8988T (cell line): Measurements from ENCODE around the gene HOXB8.

Source experiments
- DNase-seq: peaks from one replicate; pipeline ENCODE4 v3.0.0; 2011

Gene HOXB8

DNA sequence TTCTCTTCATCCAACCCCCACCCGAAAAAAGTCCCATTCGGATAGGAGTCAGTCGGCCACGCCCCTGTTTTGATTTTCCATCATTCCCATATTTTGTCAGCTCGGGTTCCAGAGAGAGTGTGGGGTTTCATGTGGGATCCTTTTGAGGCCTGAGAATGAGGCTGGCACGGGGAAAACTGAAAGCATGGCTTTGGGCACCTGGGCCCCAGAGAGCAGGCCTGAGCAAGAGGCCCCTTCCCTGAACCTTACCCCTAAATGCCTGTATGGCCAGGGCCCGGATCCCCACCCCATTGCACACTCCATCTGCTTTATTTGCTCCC lies 32.4 kb downstream of the HOXB8 start:
- no peak for DNase-seq

DNA sequence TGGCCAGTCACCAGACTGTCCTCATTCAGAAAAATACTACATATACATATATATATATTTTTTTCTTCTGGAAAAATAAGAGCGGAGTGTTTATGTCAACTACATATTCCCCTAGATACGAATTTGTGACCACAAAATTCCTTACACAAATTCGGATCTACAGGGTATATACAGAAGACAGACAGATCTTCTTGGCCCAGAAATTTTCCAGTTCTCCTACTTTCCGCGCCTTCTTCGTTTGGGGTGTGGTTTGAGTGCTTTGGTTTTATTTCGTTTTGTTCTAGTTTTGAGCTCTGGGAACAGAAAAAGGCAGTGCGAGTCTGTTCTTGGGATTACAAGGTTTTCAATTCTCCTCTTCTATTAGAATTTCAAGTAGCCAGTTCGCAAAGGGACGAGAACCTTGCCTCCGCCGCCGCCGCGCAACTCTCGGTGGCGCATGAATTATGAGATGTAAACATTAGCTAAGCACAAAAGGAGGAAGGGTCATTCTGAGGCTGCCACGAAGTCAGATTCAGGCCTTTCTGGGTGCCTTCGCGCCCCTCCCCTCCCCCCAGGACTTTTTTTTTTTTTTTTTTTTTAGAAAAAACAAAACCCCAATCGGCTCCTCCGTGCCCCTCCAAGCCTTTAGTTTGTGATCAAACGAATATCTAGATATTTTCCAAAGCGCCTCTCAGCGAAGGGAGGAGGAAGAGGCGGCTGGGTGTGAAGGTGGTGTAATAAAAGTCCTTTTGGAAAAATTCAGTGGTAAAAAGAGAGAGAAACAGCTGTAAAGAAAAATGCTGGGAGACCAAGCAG lies 35.1 kb downstream of the HOXB8 start:
- no peak for DNase-seq

DNA sequence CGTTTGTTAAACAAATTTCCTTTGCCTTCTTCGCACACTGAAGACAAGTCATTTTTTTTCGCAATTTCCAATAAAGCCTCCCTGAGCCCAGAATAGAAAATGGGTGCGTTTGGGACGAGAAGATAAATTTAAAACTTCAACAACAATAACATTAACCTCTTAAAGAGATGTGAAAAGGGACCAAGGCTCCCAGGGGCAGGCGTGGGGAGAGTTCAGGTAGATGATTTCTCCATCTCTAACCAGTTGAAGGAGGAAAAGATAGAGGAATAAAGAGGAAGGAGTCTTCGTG lies 35.7 kb downstream of the HOXB8 start:
- no peak for DNase-seq

DNA sequence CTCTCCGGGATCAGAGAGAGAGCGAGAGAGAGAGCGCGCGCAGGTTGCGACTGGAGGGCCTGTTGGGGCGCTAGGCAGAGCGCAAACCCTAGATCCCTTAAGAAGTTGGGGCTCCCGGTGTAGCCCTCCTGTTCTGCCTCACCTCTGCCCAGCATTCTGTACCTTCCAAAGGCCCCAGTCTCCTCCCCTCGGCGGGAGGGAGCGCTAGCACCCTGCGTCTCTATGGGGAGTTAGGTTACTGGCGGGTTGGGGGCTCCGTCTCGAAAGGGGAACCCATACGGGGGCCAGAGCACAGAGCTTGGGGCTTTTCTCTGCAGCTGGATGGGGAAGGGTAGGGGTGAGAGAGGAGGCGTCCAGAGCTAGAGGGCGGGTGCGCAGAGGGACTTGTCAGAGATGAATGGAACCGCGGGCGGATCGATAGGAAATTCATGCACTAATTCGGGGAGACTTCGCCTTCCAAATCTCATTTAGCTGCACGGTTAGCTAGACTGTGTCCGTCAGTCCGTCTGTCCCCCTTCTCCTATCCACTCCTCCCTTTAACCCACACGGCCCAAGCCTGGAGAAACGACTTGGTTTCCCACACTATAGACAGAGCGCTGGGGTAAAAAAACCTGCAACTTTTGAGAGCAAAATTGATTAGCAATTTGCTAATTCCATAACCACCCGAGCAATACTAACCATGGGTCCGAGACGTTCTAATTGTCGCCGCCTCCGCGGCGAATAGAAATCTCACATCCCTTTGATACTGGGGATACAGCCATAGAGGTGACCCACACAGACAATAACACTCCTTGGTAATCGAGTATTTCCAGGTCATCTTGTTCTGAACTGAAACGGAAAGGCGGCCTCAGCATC lies 36.2 kb downstream of the HOXB8 start:
- DNase-seq = no peak

DNA sequence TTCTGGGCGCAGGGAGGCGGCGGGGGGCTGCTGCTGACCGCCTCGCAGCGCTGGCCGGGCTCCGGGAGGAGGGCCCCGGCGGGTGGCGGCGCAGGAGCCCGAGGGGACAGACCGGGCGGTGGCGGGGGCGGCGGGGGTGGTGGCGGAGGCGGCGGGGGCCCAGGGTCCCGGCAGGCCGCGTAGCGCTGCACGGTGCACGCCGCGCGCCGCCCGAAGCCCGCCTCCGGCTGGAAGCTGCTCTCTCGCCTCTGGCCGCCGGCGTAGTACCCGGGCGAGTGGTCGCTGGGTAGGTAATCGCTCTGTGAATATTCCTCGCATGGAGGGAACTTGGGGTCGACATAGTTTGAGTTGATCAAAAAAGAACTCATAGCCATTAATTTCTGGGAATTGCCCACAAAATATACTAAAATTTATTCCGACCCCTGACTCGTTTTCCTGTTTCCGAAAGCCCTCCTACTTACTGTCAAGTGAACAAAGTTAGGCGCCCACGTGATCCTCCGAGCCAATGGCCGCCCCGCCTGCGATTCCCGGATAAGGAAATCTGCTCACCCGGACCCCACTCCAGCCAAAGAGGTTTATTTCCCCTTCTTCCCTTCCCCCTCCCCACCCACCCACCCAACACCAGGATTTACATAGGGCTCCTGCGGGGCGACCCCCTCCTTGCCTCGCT lies 37.0 kb downstream of the HOXB8 start, which contains the start of gene HOXB4:
TSS of gene HOXB4 (minus strand) at position 405 of the 670 bp plus-strand sequence. CDS start at position 374, 31 bp downstream.
- DNase-seq = no peak

DNA sequence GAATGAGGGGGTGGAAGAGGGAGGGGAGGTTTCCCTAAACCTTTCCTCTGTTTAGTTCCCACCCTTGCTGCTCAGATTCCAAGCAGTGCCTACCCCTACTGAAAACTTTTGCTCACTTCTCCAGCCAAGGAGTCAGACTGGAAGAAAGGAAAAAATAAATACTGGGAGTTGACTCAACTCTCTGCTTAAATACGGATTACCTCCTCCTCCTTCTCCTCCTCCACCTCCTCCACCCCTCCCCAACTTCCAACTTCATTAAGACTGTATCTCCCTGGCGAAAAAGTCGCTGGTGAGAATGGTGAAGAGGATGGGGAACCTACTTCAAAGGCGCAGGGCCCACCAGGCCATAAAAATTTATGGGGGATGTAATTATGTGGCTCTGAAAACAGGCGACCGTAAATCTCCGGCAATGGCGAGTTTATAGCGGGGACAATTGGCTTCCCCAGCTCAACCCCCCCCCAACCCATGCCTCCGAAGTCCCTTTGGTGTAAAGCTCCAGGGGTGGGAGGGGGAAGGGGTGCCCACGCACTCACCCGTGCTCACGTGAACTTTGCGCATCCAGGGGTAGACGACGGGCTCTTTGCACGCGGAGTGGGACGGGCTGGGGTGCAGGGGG lies 37.7 kb downstream of the HOXB8 start:
- DNase-seq = no peak

DNA sequence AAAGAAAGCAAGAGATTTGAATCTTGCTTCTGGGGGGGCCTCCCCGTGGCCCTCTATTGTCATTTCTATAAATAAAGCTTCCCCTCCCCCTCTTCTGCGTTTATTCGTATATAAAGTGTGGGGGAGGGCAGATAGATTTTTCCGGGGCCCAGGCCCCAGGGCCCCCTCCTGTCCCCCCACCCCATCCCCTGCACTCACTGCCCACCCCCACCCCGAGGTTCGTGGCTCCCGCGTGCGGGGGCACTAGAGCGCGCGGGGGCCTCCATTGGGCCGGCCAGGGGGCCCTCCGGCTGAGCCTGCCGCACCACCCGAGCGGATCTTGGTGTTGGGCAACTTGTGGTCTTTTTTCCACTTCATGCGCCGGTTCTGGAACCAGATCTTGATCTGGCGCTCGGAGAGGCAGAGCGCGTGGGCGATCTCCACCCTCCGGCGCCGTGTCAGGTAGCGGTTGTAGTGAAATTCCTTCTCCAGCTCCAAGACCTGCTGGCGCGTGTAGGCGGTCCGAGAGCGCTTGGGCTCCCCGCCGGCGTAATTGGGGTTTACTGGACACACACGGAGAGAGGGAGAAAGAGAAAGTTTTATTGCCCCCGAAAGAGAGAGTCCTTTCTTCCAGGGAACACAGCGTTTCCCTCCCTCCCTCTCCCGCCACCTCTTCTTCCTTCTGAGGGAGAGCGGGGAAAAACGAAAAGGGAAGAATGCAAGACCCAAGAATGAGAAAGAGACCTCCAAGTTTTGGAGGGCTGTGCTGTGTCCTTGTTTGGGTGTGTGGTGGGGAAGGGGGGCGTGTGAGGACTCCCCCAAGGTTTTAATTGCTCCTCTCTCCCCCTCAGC lies 38.4 kb downstream of the HOXB8 start:
- no peak for DNase-seq

DNA sequence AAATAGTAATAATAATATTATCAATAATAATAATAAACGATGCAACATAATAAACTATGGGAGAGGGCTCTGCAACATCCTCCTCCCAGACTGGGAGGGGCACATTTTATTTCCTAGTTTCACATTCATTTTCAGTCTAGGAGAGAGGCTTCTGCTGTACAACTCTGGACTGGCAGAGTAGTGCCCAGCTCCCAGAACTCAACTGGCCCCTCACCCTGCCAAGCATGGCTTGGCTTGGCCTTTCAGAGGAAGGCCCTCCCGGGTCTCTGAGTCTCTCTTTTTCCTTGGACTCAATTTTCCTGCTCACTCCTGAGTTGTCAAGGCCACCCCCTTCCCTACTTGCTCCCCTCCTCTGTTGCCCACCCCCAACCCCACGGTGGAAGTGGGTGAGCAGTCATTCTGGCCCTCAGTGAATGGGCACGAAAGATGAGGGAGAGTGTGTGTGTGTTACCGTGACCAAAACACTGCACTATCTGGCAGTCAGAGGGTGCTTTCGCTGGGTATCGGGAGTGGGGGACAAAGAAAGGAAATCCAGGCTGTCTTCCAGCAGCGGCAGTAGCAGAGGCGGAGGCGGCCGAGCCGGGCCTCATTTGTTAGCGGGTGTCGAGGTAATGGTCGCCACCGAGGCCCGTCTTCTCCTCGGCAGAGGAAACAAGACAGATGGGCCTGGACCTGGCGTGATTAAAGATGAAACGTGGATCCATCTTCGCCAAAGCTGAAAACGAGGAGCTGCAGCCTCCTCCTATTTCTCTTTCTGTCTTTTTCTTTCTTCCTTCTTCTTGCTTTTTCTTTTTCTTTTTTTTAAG lies 39.2 kb downstream of the HOXB8 start:
- no peak for DNase-seq

DNA sequence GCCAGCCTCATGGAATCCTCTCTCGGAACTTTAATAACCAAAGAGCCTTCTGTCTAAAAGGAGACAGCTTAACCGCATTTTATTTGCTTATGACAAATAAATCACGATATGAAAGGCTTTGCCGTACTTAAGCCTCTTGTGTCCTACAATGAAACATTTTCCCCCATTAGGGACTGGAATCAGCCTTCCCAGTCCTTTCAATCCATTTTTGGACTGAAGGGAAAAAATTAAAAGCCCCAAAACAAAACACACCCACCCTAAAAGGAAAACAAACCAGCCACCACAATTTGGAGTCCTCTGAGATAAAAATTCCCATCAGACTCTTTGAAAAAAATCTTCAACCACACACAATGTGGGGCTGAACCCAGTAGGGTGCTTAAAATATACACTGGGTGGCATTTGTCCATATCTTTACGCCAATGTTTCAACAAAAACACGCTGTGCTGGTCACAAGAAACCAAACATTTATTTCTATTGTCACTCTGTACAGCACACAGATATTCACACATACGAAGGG lies 40.0 kb downstream of the HOXB8 start:
- no peak for DNase-seq

DNA sequence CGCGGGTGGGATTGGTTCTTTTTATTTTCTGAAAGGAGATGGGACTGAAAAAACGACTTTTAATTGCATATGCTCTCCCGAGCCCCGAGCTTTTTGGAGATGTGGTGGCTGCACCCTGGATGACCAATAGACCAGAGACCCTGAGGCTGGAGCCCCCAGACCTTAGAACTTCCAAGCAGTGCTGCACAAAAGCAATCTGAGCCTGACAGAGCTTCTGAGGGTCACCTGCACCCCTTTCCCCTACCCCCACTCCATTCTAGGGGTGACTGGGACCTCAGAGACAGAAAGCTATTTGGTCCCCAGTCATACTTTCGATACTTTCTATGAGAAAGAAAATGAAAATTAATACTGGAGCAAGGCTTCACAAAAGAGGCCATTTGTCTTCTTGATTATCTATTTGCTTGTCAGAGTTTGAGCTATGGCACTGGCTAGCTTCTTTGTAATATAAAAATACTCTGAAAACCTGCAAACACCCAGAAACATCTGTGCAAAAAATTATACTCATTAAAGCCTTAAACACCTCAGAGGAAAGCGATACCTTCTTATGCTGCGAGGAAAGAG lies 40.5 kb downstream of the HOXB8 start:
- no peak for DNase-seq

DNA sequence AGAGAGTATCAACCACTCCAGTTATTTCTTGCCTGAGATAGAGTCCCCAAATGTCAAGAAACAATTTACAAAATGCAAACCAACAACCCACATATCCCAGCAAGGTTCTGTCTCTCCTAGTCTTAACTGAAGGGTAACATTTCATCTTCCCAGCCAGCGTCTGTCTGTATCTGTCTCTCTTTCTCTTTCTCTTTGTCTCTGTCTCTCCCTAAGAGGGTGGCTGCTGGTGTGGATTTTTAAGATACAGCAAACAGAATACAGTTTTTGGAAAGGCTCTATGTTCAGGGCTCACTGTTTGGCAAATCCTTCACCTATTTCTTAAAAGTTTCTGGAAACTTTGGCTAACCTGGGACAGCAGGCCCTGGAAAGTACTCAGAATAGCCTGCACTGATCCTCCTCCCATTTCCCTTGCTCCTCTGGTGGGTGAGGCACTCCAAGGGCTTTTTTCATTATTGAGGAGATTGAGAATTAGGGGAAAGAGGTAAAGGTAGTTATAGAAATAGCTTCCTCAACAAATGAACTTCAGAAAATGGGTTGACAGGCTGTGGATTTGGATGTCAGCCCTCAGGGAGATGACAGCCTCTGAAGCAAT lies 43.2 kb downstream of the HOXB8 start:
- DNase-seq = no peak

DNA sequence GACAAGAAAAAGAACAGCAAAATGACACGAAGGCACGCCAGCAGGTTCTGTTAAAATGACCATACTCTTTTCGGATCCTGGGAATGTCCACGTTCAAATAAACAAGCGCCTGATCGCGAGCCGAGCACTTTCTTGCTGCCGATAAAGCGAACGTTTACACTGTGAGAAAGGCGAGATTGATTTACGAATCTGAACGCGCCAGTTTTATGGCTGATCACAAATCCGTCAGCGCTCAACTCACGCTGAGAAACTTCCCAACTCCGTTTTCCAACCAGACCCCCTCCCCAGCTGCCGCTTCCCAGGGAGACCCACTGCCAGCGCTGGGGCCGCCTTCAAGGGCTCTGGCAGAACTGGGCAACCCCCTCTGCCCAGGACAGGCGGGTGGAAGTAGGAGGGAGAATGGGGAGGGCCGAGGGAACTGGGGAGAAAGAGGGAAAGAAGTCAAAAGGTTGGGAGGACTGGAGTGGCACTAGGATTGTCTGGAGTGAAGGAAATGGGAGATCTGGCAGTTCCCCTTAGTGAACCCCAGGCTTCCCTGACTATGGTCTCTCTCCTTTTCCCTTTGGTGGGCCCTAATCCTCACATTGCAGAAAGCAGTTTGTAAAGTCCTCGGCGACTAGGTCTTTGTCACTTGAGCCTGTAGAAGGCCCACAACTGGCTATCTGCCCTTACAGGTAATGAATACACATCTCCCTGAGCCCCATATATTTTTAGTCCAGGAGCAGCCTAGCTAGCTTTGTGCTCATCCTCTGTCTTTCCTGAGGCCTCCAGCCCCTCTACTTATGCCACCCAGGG lies 43.9 kb downstream of the HOXB8 start:
- DNase-seq = no peak

DNA sequence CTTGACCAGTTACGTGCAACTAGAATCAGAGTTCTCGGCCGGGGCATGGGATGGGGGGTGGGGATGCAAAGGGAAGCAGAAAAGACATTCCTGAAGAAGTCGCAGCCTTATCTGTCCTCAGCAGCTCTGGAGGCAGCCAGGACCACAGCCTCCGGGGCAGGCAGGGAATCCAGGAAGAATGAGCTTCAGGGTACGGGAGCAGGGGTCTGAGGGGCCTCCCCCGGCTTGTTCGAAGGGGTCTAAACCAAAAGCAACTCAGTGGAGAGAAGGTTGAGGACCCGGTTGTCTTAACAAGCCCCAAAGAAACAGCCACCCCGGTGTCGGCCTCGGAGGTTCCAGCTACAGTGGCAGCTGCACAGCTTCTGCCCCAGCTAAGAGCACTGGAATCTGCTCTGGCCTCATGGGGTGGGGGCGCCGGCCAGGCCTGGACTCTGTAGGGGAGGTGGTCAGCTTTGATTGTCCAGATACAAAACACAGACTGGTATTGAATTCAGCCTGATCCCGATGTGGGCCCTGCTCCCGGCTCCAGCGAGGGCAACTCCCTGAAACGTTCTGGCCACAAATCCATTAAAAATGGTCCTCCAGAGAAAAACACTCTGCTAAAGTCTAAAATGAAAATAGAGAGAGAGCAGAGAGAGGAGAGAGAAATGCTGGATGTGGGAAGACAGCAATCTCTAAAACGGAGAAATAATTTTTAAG lies 44.6 kb downstream of the HOXB8 start:
- no peak for DNase-seq

DNA sequence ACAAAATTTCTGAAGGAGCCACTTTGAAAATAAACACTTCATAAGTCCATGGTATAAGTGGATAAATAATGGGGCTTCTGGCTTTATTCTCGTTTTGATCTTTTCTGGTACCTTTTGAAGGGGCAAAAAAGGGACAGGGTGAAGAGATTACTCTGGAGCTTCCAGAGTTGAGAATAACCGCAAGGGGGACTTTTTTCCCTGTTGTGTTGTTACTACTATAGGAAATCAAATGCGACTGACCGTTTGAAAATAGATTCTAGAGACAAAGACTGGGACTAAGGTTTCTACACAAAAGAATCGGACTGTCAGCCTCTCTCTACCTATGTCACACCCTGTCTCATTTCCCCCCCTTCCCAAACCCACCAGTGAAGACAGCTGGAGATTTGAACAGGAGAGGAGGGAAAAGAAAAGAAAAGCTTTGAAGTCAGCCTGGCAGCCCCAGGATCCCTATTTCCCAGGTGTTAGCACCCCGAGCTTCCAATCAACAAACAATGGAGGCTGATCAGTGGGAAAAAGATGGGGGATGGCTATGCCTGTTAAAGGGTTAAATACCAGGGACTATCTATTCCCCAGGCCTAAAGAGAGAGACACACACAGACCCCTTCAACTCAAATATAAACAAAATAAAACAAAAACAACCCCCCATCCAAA lies 45.3 kb downstream of the HOXB8 start:
- DNase-seq = no peak

DNA sequence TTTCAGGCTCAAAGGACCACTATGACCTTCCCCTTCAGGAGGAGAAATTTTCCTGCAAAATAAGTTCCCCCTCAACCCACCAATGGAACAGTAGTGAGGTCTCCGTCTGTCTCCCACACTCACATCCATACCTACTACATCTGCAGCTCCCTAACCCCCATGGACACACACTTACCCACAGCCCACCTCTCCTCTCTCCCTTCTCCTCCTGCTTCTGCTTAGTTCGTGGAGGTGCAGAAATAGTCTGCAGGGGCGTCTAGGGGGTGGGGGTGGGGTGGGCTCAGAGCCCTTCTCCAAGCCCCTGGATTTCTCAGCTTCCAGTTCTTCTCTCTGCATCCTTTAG lies 45.9 kb downstream of the HOXB8 start:
- DNase-seq = no peak

DNA sequence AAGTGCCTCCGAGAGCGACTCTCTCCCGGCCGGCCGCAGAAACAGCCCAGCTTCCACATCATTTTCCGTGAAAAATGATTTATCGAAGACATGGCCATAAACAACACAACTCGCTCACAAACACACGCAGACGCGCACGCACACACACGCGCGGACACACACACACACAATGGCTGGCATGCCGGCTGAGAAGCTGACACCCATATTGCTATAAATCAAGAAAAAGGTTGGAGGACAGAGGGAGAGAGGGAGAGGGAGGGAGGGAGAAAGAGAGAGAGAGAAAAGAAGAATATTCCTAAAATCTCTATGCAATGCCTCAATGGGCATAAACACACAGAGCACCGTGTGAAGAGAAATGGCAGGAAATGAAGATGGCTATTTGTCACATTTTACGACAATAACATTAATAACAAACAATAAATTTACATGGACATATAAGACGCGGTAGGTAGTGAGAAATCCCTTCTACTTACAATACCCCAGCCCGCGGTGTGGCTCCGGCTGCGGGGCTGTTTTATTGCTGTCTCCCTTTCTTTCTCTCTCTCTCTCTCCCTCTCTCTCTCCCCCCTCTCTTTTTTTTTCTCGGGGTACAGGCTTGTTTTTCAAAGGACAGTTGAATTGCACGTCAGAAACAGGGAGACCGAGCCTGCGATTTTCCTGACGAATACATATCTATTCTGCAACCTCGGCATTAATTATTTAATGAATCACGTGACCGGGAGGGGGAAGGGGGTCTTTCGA lies 46.4 kb downstream of the HOXB8 start:
- no peak for DNase-seq

DNA sequence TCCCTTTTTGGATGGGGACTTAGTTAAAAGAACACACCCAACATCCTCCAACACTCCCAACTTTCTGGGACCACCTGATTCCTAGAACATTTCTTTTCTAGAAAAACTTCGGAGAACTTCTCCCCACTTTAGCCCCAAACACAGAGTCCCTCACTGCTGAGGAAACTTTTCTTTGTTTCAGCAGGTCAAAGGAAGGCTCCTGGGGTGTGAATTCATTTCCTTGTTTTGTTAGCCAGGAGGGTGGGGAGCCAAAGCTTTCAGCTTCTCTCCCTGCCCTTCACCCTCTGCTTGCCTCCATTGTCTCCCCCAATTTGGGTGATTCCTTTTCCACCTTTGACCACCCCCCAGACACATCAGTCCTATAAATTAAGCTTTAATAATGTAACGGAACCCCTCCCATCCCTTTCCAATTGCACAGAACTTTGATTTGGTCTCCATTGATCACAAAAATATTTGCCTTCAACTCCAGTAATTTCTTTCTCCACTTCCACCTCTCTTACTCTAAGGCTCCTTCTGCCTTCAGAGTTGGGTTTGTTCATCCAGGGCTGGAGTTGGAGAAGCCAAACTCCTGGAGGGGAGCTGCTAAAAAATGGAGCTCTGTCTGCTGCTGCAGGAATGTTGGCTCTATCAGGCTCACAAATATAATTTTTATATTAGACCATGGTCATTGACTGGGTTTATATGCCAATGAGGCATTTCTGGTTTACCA lies 47.3 kb downstream of the HOXB8 start:
- no peak for DNase-seq
